Measurements from ENCODE around the gene TPT1.

GRCh38 chr13:45385907-45386553, 45.0 kb upstream of the TPT1 start:
- TF ChIP-seq POLR2A (IDR thresholded peaks at IDR 0.05; ENCODE audit: low read length): no peak
- TF ChIP-seq, protein P1, sequence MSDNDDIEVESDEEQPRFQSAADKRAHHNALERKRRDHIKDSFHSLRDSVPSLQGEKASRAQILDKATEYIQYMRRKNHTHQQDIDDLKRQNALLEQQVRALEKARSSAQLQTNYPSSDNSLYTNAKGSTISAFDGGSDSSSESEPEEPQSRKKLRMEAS (IDR thresholded peaks at IDR 0.05): no peak
- TF ChIP-seq REST (IDR thresholded peaks at IDR 0.05): no peak
- no peak for TF ChIP-seq CTCF (IDR thresholded peaks at IDR 0.05)
- no peak for TF ChIP-seq KDM1A (IDR thresholded peaks at IDR 0.05; ENCODE audit: low read depth)
- TF ChIP-seq SMC3 (IDR thresholded peaks at IDR 0.05): no peak
- no peak for TF ChIP-seq JUN (IDR thresholded peaks at IDR 0.05)
- no peak for TF ChIP-seq ELK1 (IDR thresholded peaks at IDR 0.05; ENCODE audit: low read depth, low read length)
- TF ChIP-seq RFX5 (IDR thresholded peaks at IDR 0.05): no peak
- no peak for TF ChIP-seq MAFK (IDR thresholded peaks at IDR 0.05; ENCODE audit: partially characterized antibody)
- no peak for TF ChIP-seq ZFP36 (IDR thresholded peaks at IDR 0.05; ENCODE audit: borderline replicate concordance, partially characterized antibody)

All from A549 (cell line).